ENCODE data around the gene FGD5.

Gene FGD5

GRCh38 chr3:14832975-14833722 is 14.4 kb downstream of the FGD5 start:
- Histone ChIP-seq H3K27me3 (peaks cover 38% of the 10 kb centered on the region), H3K4me3 (ENCODE audit: low read depth in 1 of 2, low read length in 1 of 2) (no peak overlapping the region)
- TF ChIP-seq, protein P1, sequence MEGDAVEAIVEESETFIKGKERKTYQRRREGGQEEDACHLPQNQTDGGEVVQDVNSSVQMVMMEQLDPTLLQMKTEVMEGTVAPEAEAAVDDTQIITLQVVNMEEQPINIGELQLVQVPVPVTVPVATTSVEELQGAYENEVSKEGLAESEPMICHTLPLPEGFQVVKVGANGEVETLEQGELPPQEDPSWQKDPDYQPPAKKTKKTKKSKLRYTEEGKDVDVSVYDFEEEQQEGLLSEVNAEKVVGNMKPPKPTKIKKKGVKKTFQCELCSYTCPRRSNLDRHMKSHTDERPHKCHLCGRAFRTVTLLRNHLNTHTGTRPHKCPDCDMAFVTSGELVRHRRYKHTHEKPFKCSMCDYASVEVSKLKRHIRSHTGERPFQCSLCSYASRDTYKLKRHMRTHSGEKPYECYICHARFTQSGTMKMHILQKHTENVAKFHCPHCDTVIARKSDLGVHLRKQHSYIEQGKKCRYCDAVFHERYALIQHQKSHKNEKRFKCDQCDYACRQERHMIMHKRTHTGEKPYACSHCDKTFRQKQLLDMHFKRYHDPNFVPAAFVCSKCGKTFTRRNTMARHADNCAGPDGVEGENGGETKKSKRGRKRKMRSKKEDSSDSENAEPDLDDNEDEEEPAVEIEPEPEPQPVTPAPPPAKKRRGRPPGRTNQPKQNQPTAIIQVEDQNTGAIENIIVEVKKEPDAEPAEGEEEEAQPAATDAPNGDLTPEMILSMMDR (IDR thresholded peaks at IDR 0.05) = no peak

DNA sequence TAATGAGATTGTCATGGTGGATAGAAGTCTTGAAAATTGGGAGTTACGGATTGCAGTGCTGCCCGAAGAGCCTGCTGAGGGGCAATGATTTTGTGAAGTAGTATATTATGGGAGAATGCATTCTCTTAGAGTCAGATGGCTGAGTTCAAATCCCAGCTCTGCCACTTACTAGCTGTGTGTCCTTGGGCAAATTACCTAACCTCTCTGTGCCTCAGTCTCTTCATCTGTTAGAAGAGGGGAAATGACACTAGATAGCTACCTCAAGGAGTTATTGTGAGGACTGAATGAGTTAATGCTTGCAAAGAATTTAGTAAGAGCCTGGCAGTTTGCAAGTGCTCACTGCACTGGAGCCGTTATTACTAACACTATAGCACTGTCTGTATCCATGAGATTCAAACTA is 15.4 kb downstream of the FGD5 start:
- no peaks in the 10 kb centered on the region for H3K9me3 ChIP-seq
- no peaks in the 10 kb centered on the region for H3K4me1 ChIP-seq (ENCODE audit: control insufficient read depth in 1 of 2, insufficient read depth in 1 of 2, low read depth in 1 of 2, low read length in 1 of 2)
- TF ChIP-seq, protein P1 (IDR thresholded peaks at IDR 0.05) = no peak
- H3K27me3 ChIP-seq = peaks cover 37% of the 10 kb centered on the region
- no peaks in the 10 kb centered on the region for H3K36me3 ChIP-seq
- H3K27ac ChIP-seq = no peak overlapping the region
- no peak overlapping the region for H3K4me3 ChIP-seq (ENCODE audit: low read depth in 1 of 2, low read length in 1 of 2)

More at GRCh38 chr3:14832975-14833722, 14.4 kb downstream of the FGD5 start:
- Histone ChIP-seq H3K9me3 (no peaks in the 10 kb centered on the region), H3K36me3 (no peaks in the 10 kb centered on the region), H3K4me1 (ENCODE audit: control insufficient read depth in 1 of 2, insufficient read depth in 1 of 2, low read depth in 1 of 2, low read length in 1 of 2) (no peaks in the 10 kb centered on the region), H3K27ac (no peak overlapping the region)

GRCh38 chr3:14834807-14835466 is 16.2 kb downstream of the FGD5 start:
- Histone ChIP-seq H3K4me1 (ENCODE audit: control insufficient read depth in 1 of 2, insufficient read depth in 1 of 2, low read depth in 1 of 2, low read length in 1 of 2) (no peaks in the 10 kb centered on the region), H3K4me3 (ENCODE audit: low read depth in 1 of 2, low read length in 1 of 2) (no peak overlapping the region), H3K27ac (no peak overlapping the region), H3K9me3 (no peaks in the 10 kb centered on the region), H3K36me3 (no peaks in the 10 kb centered on the region), H3K27me3 (peaks cover 31% of the 10 kb centered on the region)
- TF ChIP-seq, protein P1 (IDR thresholded peaks at IDR 0.05) = no peak

DNA sequence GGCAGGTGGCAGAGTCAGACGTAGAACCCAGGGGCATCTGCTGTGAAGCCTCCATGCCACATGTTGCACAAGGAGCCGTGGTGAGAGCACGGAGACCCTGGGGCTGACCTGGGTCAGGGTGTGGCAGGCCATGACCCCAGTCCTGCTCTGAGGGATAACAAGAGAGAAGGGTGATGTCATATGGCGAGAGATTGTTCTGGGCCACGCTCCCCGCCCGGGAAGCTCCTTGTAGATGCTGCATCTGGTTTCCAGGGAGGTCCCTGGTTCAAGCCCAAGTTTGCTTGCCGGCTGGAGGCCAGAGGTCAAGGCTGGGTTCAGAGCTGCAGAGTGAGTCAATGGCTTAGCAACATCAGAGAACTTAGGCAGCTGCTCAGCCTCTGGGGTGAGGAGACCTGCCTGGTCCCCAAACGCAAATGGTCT is 17.3 kb downstream of the FGD5 start:
- H3K27ac ChIP-seq = no peak overlapping the region
- no peaks in the 10 kb centered on the region for H3K4me1 ChIP-seq (ENCODE audit: control insufficient read depth in 1 of 2, insufficient read depth in 1 of 2, low read depth in 1 of 2, low read length in 1 of 2)
- no peaks in the 10 kb centered on the region for H3K36me3 ChIP-seq
- H3K4me3 ChIP-seq (ENCODE audit: low read depth in 1 of 2, low read length in 1 of 2) = no peak overlapping the region
- H3K27me3 ChIP-seq = peaks cover 24% of the 10 kb centered on the region
- no peaks in the 10 kb centered on the region for H3K9me3 ChIP-seq
- TF ChIP-seq, protein P1 (IDR thresholded peaks at IDR 0.05) = no peak

- Histone ChIP-seq H3K9me3 (no peaks in the 10 kb centered on the region), H3K27ac (no peak overlapping the region), H3K27me3 (peaks cover 17% of the 10 kb centered on the region), H3K4me3 (ENCODE audit: low read depth in 1 of 2, low read length in 1 of 2) (no peak overlapping the region), H3K36me3 (no peaks in the 10 kb centered on the region), H3K4me1 (ENCODE audit: control insufficient read depth in 1 of 2, insufficient read depth in 1 of 2, low read depth in 1 of 2, low read length in 1 of 2) (no peaks in the 10 kb centered on the region)
- TF ChIP-seq, protein P1 (IDR thresholded peaks at IDR 0.05) = no peak
Observed at GRCh38 chr3:14837186-14837877, 18.6 kb downstream of the FGD5 start.
